Gastroesophageal sphincter (tissue), 4 donors: ENCODE data around the gene PPP6R3. TPM values are rescaled to one million over a fixed set of nuclear protein-coding genes. Genes with fewer than 3 reads are reported as not detected.
"Not testable (repeated sequence)": the region's sequence is repeated elsewhere in the genome, so short reads cannot be mapped to it uniquely, and the experiment has no call there.

Experiments used
- ATAC-seq: fragments of 150-250 bp; one replicate; pipeline ENCODE4 v1.9.1; 2016; ENCODE audit warnings: mild to moderate bottlenecking, moderate library complexity
- H3K27ac ChIP-seq, 4 donors: fragments of 200-600 bp; sonication (generic) in 3 of 4; 1 replicate in 3 of 4; 2 replicates in 1 of 4; pipeline ENCODE4 v1.5.1; 2016 to 2019
- H3K27me3 ChIP-seq: fragments of 200-600 bp; sonication (generic); one replicate; pipeline ENCODE4 v1.5.1; 2019
- H3K36me3 ChIP-seq, 2 donors: fragments of 200-600 bp; sonication (generic); one replicate each; pipeline ENCODE4 v1.5.1; 2019; ENCODE audit warnings: control low read depth in 1 of 2
- H3K4me1 ChIP-seq, 3 donors: fragments of 200-600 bp; sonication (generic); 1 replicate in 2 of 3; 2 replicates in 1 of 3; pipeline ENCODE4 v1.5.1; 2016 to 2019; ENCODE audit warnings: control low read depth in 2 of 3
- H3K4me3 ChIP-seq, 2 donors: fragments of 200-600 bp; sonication (generic); one replicate each; pipeline ENCODE4 v1.5.1; 2019; ENCODE audit warnings: mild to moderate bottlenecking in 1 of 2, moderate library complexity in 1 of 2
- H3K9me3 ChIP-seq, 3 donors: fragments of 200-600 bp; sonication (generic); one replicate each; pipeline ENCODE4 v1.5.1; 2017 to 2019; ENCODE audit warnings: control low read depth in 2 of 3
- CTCF ChIP-seq, 4 experiments: fragments of 200-600 bp in 2 of 4; fragments of 450-650 bp in 2 of 4; sonication (generic) in 1 of 4; IDR thresholded peaks; one replicate each; pipeline ENCODE4 v1.5.1; 2017 to 2019; ENCODE audit warnings: antibody characterized with exemption in 4 of 4, mild to moderate bottlenecking in 2 of 4, moderate library complexity in 2 of 4
- EP300 ChIP-seq: sonication (generic); formaldehyde crosslinking; IDR thresholded peaks from one replicate; pipeline ENCODE4 v1.6.1; 2017; ENCODE audit warnings: antibody characterized with exemption, mild to moderate bottlenecking
- POLR2A ChIP-seq, 2 donors: fragments of 450-650 bp; IDR thresholded peaks; one replicate each; pipeline ENCODE4 v1.6.1; 2017; ENCODE audit warnings: antibody characterized with exemption in 2 of 2, mild to moderate bottlenecking in 2 of 2, moderate library complexity in 1 of 2
- POLR2AphosphoS5 ChIP-seq: sonication (generic); formaldehyde crosslinking; IDR thresholded peaks from one replicate; pipeline ENCODE4 v1.6.1; 2017; ENCODE audit warnings: antibody characterized with exemption
- WGBS, 2 donors: methylation state at CpG; one replicate each; pipeline ENCODE4 v1.1.5; 2018; ENCODE audit warnings: low coverage in 1 of 2; 5-methylcytosine and 5-hydroxymethylcytosine counted together
- total RNA-seq, 4 donors: library from RNA; depleted of rRNA; stranded (reverse); fragments of >200 nt; gene quantifications; one replicate each; pipeline ENCODE4 v1.1.0, GENCODE V29; 2016

PPP6R3 gene
- total RNA-seq, 4 donors from 2014 or later = 128 to 164 (median 144) TPM

DNA sequence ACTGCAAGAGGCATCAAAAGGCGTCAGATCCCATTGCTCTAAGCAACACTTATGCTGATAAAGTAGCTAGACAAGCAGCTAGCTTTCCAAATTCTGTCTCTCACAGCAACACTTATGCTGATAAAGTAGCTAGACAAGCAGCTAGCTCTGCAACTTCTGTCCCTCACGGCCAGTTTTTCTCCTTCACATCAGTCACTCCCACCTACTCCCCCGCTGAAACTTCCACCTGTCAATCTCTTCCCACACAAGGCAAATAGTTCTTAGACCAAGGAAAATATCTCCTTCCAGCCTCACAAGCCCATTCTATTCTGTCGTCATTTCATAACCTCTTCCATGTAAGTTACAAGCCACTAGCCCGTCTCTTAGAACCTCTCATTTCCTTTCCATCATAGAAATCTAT is 168.3 kb downstream of the PPP6R3 start:
- not testable (repeated sequence) for H3K4me3 ChIP-seq, H3K9me3 ChIP-seq, H3K36me3 ChIP-seq, H3K27me3 ChIP-seq, ATAC-seq, H3K4me1 ChIP-seq, H3K27ac ChIP-seq
- 71 to 90% methylated on average over 3 of the region's 5 CpGs for WGBS, 2 donors

GRCh38 chr11:68632375-68632774 is 171.8 kb downstream of the PPP6R3 start:
- not testable (repeated sequence) for H3K27me3 ChIP-seq, ATAC-seq, H3K27ac ChIP-seq, H3K9me3 ChIP-seq, H3K36me3 ChIP-seq, H3K4me3 ChIP-seq, H3K4me1 ChIP-seq
- 92% methylated on average over 8 of the region's 8 CpGs; no CpG with 5 or more reads in 1 of the 2 donors for WGBS, 2 donors

- TF ChIP-seq POLR2A (IDR thresholded peaks at IDR 0.05) (no peak), POLR2AphosphoS5 (no peak), EP300 (no peak), CTCF (IDR thresholded peaks at IDR 0.05) (no peak)
- Histone ChIP-seq H3K27me3 (no peaks in the 10 kb centered on the region), H3K36me3 (no peaks in the 10 kb centered on the region), H3K4me3 (no peak overlapping the region), H3K27ac (no peak overlapping the region), H3K4me1 (no peaks in the 10 kb centered on the region), H3K9me3 (no peaks in the 10 kb centered on the region)
- WGBS, 2 donors = 42 to 48% methylated on average over 6 of the region's 6 CpGs
- no peak for ATAC-seq
Measured at GRCh38 chr11:68632802-68633201, 172.2 kb downstream of the PPP6R3 start.

DNA sequence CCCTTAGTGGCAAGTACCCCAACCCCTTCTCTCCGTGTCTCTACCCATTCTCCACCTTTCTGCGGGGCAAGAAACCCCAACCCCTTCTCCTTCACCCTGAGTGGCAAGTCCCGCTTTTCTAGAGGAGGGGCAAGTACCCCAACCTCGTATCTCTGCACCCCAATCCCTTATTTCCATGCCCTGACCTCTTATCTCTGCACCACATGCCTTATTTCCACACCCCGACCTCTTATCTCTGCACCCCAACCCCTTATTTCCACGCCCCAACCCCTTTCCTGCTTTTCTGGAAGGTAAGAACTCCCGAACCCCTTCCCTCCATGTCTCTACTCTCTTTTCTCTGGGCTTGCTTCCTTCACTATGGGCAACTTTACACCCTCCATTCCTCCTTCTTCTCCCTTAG is 174.1 kb downstream of the PPP6R3 start:
- not testable (repeated sequence) for H3K9me3 ChIP-seq, H3K4me1 ChIP-seq, ATAC-seq, H3K36me3 ChIP-seq, H3K27me3 ChIP-seq, H3K4me3 ChIP-seq, H3K27ac ChIP-seq
- 60 to 82% methylated on average over 1 to 2 of the region's 7 CpGs for WGBS, 2 donors

DNA sequence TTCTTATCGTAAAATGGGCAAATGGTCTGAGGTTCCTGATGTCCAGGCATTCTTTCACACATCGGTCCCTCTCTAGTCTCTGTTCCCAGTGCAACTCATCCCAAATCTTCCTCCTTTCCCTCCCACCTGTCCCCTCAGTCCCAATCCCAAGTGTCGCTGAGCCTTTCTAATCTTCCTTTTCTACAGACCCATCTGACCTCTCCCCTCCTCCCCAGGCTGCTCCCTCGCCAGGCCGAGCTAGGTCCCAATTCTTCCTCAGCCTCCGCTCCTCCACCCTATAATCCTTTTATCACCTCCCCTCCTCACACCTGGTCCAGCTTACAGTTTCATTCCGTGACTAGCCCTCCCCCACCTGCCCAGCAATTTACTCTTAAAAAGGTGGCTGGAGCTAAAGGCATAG is 174.6 kb downstream of the PPP6R3 start:
- H3K36me3 ChIP-seq, ATAC-seq, H3K4me1 ChIP-seq, H3K27me3 ChIP-seq, H3K27ac ChIP-seq, H3K9me3 ChIP-seq, H3K4me3 ChIP-seq: not testable (repeated sequence)
- 69% methylated on average over 6 of the region's 7 CpGs; no CpG with 5 or more reads in 1 of the 2 donors for WGBS, 2 donors

GRCh38 chr11:68635883-68636282 is 175.3 kb downstream of the PPP6R3 start:
- ATAC-seq, H3K4me1 ChIP-seq, H3K36me3 ChIP-seq, H3K4me3 ChIP-seq, H3K9me3 ChIP-seq, H3K27me3 ChIP-seq, H3K27ac ChIP-seq: not testable (repeated sequence)
- WGBS, 2 donors = 80% methylated on average over 2 of the region's 10 CpGs; no CpG with 5 or more reads in 1 of the 2 donors

- H3K9me3 ChIP-seq, H3K36me3 ChIP-seq, ATAC-seq, H3K4me1 ChIP-seq, H3K27ac ChIP-seq, H3K4me3 ChIP-seq: not testable (repeated sequence)
- no CpG with 5 or more reads among the region's 3 CpGs for WGBS, 2 donors
- H3K27me3 ChIP-seq = peaks cover 23% of the 10 kb centered on the region
Measured at GRCh38 chr11:68639322-68639721, 178.8 kb downstream of the PPP6R3 start.

- no peaks in the 10 kb centered on the region for H3K4me1 ChIP-seq
- no peaks in the 10 kb centered on the region for H3K36me3 ChIP-seq
- peaks cover 0 to 18% (median 2%) of the 10 kb centered on the region in 3 donors for H3K9me3 ChIP-seq
- H3K4me3 ChIP-seq = no peak overlapping the region
- peaks cover 30% of the 10 kb centered on the region for H3K27me3 ChIP-seq
- ATAC-seq = no peak
- no peak overlapping the region for H3K27ac ChIP-seq
- WGBS, 2 donors = 100% methylated on average over 5 of the region's 15 CpGs; no CpG with 5 or more reads in 1 of the 2 donors
- no peak for TF ChIP-seq POLR2AphosphoS5
- no peak for TF ChIP-seq CTCF (IDR thresholded peaks at IDR 0.05)
- TF ChIP-seq POLR2A (IDR thresholded peaks at IDR 0.05) = no peak
- no peak for TF ChIP-seq EP300
Measured at GRCh38 chr11:68641880-68642279, 181.3 kb downstream of the PPP6R3 start.
